GM12865 (cell line): ENCODE data around the gene NCMAP.

Experiments used
- DNase-seq: peaks from one replicate; pipeline ENCODE4 v3.0.0; 2010; ENCODE audit warnings: low read depth
- H3K4me3 ChIP-seq: 2 replicates; pipeline ENCODE4 v1.5.1; 2011; ENCODE audit warnings: mild to moderate bottlenecking, low read depth, low read length, control low read depth
- TF ChIP-seq, protein P1 (sequence below): IDR thresholded peaks from 2 replicates; pipeline ENCODE4 v1.5.1; 2011; ENCODE audit warnings: low read length, control low read depth, low read depth, inconsistent platforms; ENCODE audit not compliant: insufficient read depth; ENCODE audit errors: missing control alignments

NCMAP gene

GRCh38 chr1:24560361-24560760 lies 4.5 kb downstream of the NCMAP start:
- H3K4me3 ChIP-seq, result no peak overlapping the region
- TF ChIP-seq, protein P1, sequence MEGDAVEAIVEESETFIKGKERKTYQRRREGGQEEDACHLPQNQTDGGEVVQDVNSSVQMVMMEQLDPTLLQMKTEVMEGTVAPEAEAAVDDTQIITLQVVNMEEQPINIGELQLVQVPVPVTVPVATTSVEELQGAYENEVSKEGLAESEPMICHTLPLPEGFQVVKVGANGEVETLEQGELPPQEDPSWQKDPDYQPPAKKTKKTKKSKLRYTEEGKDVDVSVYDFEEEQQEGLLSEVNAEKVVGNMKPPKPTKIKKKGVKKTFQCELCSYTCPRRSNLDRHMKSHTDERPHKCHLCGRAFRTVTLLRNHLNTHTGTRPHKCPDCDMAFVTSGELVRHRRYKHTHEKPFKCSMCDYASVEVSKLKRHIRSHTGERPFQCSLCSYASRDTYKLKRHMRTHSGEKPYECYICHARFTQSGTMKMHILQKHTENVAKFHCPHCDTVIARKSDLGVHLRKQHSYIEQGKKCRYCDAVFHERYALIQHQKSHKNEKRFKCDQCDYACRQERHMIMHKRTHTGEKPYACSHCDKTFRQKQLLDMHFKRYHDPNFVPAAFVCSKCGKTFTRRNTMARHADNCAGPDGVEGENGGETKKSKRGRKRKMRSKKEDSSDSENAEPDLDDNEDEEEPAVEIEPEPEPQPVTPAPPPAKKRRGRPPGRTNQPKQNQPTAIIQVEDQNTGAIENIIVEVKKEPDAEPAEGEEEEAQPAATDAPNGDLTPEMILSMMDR, result no peak
- DNase-seq, result no peak

DNA sequence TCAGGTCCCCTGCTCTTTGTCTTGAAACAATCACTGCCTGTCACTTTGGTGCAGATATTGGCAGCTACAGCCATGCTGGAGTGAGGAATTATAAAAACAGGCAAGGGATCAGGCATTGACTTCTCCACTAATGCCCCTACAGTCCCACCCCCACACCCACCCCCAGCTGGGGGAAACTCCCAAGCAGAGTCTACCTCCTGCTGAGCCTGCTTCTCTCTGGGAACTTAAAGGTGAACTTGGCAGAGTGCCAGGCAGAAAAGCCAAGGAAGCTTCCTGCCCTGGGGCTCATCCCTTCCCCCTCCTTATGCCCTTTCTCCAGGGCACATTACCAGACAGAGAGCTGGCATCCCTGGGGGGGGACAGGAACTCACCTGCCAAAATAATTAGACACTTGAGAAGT lies 6.7 kb downstream of the NCMAP start:
- DNase-seq, result no peak
- TF ChIP-seq, protein P1, result no peak
- H3K4me3 ChIP-seq, result no peak overlapping the region

GRCh38 chr1:24564695-24565094 lies 8.8 kb downstream of the NCMAP start:
- H3K4me3 ChIP-seq, result no peak overlapping the region
- TF ChIP-seq, protein P1, result no peak
- DNase-seq, result no peak

- no peak for DNase-seq
- H3K4me3 ChIP-seq, result no peak overlapping the region
- TF ChIP-seq, protein P1, result no peak
Observed at GRCh38 chr1:24566236-24566867, 10.5 kb downstream of the NCMAP start.

DNA sequence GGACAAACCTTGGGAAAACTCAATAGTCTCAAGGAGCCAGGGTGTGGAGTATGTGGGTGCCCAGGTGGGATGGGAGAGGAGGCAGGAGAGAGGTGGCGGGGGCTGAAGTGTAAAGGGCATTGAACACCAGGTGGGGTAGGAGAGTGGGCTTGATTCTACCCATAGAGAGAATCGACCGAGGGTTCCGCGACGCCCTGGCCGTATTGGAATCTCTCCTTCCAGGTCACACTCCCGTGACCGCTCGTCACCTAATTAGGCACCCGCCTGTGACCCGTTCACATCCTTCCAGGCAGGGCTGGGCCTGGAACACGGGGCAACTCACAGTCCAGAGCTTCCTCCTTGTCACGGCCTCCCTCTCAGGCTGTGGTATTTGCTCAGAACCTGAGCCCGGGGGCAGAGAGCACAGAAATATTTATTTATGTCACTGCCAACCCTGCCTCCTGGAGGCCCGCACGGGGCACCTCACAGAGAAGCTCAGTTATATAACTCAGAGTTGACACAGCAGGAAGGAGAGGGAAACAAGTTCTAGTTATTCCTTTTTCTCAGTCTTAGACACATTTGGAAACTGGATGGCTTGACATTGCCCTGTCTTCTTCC lies 12.0 kb downstream of the NCMAP start:
- TF ChIP-seq, protein P1, result no peak
- H3K4me3 ChIP-seq, result no peak overlapping the region
- DNase-seq, result no peak

DNA sequence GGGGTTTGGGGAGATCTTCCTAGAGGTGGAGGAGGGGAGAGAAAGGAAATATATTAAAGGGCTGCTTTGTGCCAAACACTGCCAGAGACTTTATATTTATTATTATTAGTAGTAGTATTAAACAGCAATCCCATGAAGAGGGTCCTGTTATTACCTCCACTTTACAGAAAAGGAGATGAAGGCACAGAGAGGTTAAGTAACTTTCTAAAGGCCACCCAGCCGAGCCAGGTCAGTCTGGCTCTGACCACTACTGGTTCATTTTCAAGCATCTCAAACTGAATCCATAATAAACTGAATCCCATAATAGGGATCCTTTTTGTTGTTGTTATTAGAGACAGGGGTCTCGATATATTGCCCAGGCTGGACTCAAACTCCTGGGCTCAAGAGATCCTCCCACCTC lies 12.6 kb downstream of the NCMAP start:
- H3K4me3 ChIP-seq, result no peak overlapping the region
- DNase-seq, result no peak
- TF ChIP-seq, protein P1, result no peak
